Measurements from ENCODE around the gene SLC16A10. TPM values are rescaled to one million over a fixed set of nuclear protein-coding genes. Genes with fewer than 3 reads are reported as not detected.

Gene SLC16A10
- polyA plus RNA-seq, 1 donor (not counting 4 experiments of a cell fraction or from before 2014, with no cell fraction given) = not detected

DNA sequence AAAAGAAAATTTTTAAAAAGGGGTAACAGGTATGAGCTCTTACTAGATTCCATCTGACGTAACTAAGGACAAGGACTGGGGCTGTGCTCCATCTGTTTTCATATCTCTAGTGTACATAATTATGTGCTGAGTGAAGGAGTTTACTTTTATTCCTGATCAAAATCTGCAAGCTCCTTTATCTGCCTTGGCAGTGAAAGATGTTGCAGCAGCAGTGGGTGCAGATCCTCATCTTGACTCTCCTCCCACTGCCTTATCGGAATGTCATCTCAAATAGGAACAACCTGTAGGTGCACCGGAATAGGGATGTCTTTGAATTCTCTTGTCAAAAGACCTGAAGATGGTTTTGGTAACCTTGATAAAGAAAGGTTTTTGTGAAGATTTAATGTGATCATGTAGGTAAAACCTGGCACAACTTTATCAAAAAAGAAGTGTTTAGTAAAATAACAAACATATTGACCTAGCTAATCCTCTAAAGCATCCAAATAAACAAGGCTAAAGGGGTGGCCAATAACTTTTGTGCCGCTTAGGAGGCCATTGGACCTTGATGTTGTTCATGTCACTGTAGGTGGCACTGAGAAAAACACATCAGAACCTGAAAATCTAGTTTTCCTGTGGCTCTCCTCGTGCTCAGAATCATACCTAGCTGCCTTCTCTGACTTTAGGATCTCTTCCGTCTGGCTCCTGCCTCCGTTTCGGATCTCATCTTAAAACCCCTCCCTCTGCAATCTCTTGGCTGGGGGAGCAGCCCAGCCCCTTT is 19.0 kb upstream of the SLC16A10 start:
- H3K79me2 ChIP-seq (ENCODE audit: control insufficient read depth, insufficient read depth, low read length) = no peaks in the 10 kb centered on the region
- no peaks in the 10 kb centered on the region for H4K20me1 ChIP-seq (ENCODE audit: control insufficient read depth, extremely low read depth, insufficient read depth, low read length)
- FAIRE-seq (no peak), DNase-seq (ENCODE audit: low read depth, low spot score) (no peak)
- H3K9me1 ChIP-seq (ENCODE audit: control insufficient read depth, extremely low read depth, insufficient read depth, low read length) = no peaks in the 10 kb centered on the region
- no peak overlapping the region for H3K4me2 ChIP-seq (ENCODE audit: control insufficient read depth, extremely low read depth, insufficient read depth, low read depth, low read length)
- H3K4me3 ChIP-seq (ENCODE audit: control insufficient read depth in 2 of 3, extremely low read depth in 1 of 3, insufficient read depth in 2 of 3, low read depth in 1 of 3, low read length in 3 of 3) = no peak overlapping the region
- no peak overlapping the region for H2AFZ ChIP-seq (ENCODE audit: control insufficient read depth, low read length)
- no peaks in the 10 kb centered on the region for H3K4me1 ChIP-seq (ENCODE audit: control insufficient read depth, extremely low read depth, insufficient read depth, low read length)
- H3K27ac ChIP-seq (ENCODE audit: control insufficient read depth, insufficient read depth, low read length) = no peak overlapping the region
- no peak overlapping the region for H3K9ac ChIP-seq (ENCODE audit: control insufficient read depth, extremely low read depth, insufficient read depth, low read length)
- H3K36me3 ChIP-seq (ENCODE audit: control insufficient read depth in 2 of 2, extremely low read depth in 1 of 2, insufficient read depth in 2 of 2, low read length in 2 of 2) = no peaks in the 10 kb centered on the region
- TF ChIP-seq, protein P1, sequence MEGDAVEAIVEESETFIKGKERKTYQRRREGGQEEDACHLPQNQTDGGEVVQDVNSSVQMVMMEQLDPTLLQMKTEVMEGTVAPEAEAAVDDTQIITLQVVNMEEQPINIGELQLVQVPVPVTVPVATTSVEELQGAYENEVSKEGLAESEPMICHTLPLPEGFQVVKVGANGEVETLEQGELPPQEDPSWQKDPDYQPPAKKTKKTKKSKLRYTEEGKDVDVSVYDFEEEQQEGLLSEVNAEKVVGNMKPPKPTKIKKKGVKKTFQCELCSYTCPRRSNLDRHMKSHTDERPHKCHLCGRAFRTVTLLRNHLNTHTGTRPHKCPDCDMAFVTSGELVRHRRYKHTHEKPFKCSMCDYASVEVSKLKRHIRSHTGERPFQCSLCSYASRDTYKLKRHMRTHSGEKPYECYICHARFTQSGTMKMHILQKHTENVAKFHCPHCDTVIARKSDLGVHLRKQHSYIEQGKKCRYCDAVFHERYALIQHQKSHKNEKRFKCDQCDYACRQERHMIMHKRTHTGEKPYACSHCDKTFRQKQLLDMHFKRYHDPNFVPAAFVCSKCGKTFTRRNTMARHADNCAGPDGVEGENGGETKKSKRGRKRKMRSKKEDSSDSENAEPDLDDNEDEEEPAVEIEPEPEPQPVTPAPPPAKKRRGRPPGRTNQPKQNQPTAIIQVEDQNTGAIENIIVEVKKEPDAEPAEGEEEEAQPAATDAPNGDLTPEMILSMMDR (optimal IDR thresholded peaks at IDR 0.05 in 1 of 3, IDR thresholded peaks at IDR 0.05 in 1 of 3, conservative IDR thresholded peaks at IDR 0.05 in 1 of 3; ENCODE audit: extremely low read depth in 1 of 3, insufficient read depth in 2 of 3, low read length in 3 of 3) = no peak
- no peak for TF ChIP-seq EZH2 (IDR thresholded peaks at IDR 0.05; ENCODE audit: low read length)
- H3K9me3 ChIP-seq (ENCODE audit: control insufficient read depth, low read depth, low read length) = no peaks in the 10 kb centered on the region
- dilution Hi-C loops (cut with MboI; ENCODE audit: extremely low pct_ligation_motif_present, low sequenced_read_pairs) = no loop called here
- H3K27me3 ChIP-seq (ENCODE audit: control insufficient read depth, extremely low read depth, insufficient read depth, low read length) = peaks cover 11% of the 10 kb centered on the region

DNA sequence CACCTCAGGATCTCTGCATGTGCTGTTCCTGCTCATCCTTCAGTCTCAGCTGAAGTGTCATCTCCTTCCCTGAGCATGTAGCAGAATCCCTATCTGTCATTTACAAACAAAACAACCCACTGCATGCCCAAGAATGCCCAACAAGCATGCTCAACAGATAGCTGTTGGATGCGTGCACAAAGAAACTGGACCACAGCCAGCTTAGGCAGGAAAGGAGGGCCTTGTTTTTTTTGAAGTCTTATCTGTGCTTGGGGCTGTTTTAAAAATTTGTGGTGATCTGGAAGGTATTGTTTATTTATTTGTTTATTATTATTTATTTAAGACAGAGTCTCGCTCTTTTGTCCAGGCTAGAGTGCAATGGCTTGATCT is 18.5 kb upstream of the SLC16A10 start:
- no peak overlapping the region for H3K4me2 ChIP-seq (ENCODE audit: control insufficient read depth, extremely low read depth, insufficient read depth, low read depth, low read length)
- TF ChIP-seq, protein P1 (optimal IDR thresholded peaks at IDR 0.05 in 1 of 3, IDR thresholded peaks at IDR 0.05 in 1 of 3, conservative IDR thresholded peaks at IDR 0.05 in 1 of 3; ENCODE audit: extremely low read depth in 1 of 3, insufficient read depth in 2 of 3, low read length in 3 of 3) = no peak
- no peak for TF ChIP-seq EZH2 (IDR thresholded peaks at IDR 0.05; ENCODE audit: low read length)
- H4K20me1 ChIP-seq (ENCODE audit: control insufficient read depth, extremely low read depth, insufficient read depth, low read length) = no peaks in the 10 kb centered on the region
- H3K4me3 ChIP-seq (ENCODE audit: control insufficient read depth in 2 of 3, extremely low read depth in 1 of 3, insufficient read depth in 2 of 3, low read depth in 1 of 3, low read length in 3 of 3) = no peak overlapping the region
- no peaks in the 10 kb centered on the region for H3K9me1 ChIP-seq (ENCODE audit: control insufficient read depth, extremely low read depth, insufficient read depth, low read length)
- H3K9ac ChIP-seq (ENCODE audit: control insufficient read depth, extremely low read depth, insufficient read depth, low read length) = no peak overlapping the region
- H3K36me3 ChIP-seq (ENCODE audit: control insufficient read depth in 2 of 2, extremely low read depth in 1 of 2, insufficient read depth in 2 of 2, low read length in 2 of 2) = no peaks in the 10 kb centered on the region
- no peaks in the 10 kb centered on the region for H3K4me1 ChIP-seq (ENCODE audit: control insufficient read depth, extremely low read depth, insufficient read depth, low read length)
- H3K27ac ChIP-seq (ENCODE audit: control insufficient read depth, insufficient read depth, low read length) = no peak overlapping the region
- no peaks in the 10 kb centered on the region for H3K79me2 ChIP-seq (ENCODE audit: control insufficient read depth, insufficient read depth, low read length)
- no peaks in the 10 kb centered on the region for H3K9me3 ChIP-seq (ENCODE audit: control insufficient read depth, low read depth, low read length)
- no peak overlapping the region for H2AFZ ChIP-seq (ENCODE audit: control insufficient read depth, low read length)
- no peak for FAIRE-seq
- H3K27me3 ChIP-seq (ENCODE audit: control insufficient read depth, extremely low read depth, insufficient read depth, low read length) = peaks cover 12% of the 10 kb centered on the region
- no peak for DNase-seq (ENCODE audit: low read depth, low spot score)
- dilution Hi-C loops (cut with MboI; ENCODE audit: extremely low pct_ligation_motif_present, low sequenced_read_pairs) = no loop called here
